Measurements from ENCODE around the gene PNPLA3.

The PNPLA3 gene

GRCh38 chr22:43980996-43981395 is 57.4 kb downstream of the PNPLA3 start:
- H3K4me1 Mint-ChIP-seq: no peaks in the 10 kb centered on the region
- H3K9me3 Mint-ChIP-seq: no peaks in the 10 kb centered on the region
- ATAC-seq: no peak
- no peak overlapping the region for H3K4me3 Mint-ChIP-seq
- no peaks in the 10 kb centered on the region for H3K27me3 Mint-ChIP-seq
- peaks cover 60% of the 10 kb centered on the region for H3K36me3 Mint-ChIP-seq
- H3K27ac Mint-ChIP-seq: no peak overlapping the region

- no peak for ATAC-seq
- Mint-ChIP-seq H3K9me3 (no peaks in the 10 kb centered on the region), H3K4me1 (no peaks in the 10 kb centered on the region), H3K27ac (no peak overlapping the region), H3K4me3 (no peak overlapping the region), H3K36me3 (peaks cover 65% of the 10 kb centered on the region), H3K27me3 (no peaks in the 10 kb centered on the region)
These were observed 60.2 kb downstream of the PNPLA3 start for GRCh38 chr22:43983808-43984207.

GRCh38 chr22:43985532-43985931 is 61.9 kb downstream of the PNPLA3 start:
- H3K4me1 Mint-ChIP-seq: no peaks in the 10 kb centered on the region
- no peaks in the 10 kb centered on the region for H3K9me3 Mint-ChIP-seq
- peaks cover 62% of the 10 kb centered on the region for H3K36me3 Mint-ChIP-seq
- H3K27ac Mint-ChIP-seq: no peak overlapping the region
- H3K4me3 Mint-ChIP-seq: no peak overlapping the region
- no peak for ATAC-seq
- H3K27me3 Mint-ChIP-seq: no peaks in the 10 kb centered on the region

- Mint-ChIP-seq H3K36me3 (peaks cover 77% of the 10 kb centered on the region), H3K27me3 (no peaks in the 10 kb centered on the region), H3K27ac (no peak overlapping the region), H3K4me3 (no peak overlapping the region), H3K9me3 (no peaks in the 10 kb centered on the region), H3K4me1 (peaks cover 8% of the 10 kb centered on the region)
- no peak for ATAC-seq
These were observed 64.7 kb downstream of the PNPLA3 start for GRCh38 chr22:43988116-43988820.

- Mint-ChIP-seq H3K4me1 (peaks cover 13% of the 10 kb centered on the region), H3K27me3 (no peaks in the 10 kb centered on the region), H3K4me3 (no peak overlapping the region), H3K9me3 (no peaks in the 10 kb centered on the region), H3K36me3 (peaks cover 76% of the 10 kb centered on the region), H3K27ac (no peak overlapping the region)
- ATAC-seq: no peak
These were observed 65.4 kb downstream of the PNPLA3 start for GRCh38 chr22:43988960-43989359.

- Mint-ChIP-seq H3K27ac (no peak overlapping the region), H3K4me3 (no peak overlapping the region), H3K27me3 (no peaks in the 10 kb centered on the region), H3K36me3 (peaks cover 77% of the 10 kb centered on the region), H3K9me3 (no peaks in the 10 kb centered on the region), H3K4me1 (peaks cover 23% of the 10 kb centered on the region)
- no peak for ATAC-seq
These were observed 66.4 kb downstream of the PNPLA3 start for GRCh38 chr22:43990044-43990443.

GRCh38 chr22:43991316-43992020 is 67.9 kb downstream of the PNPLA3 start:
- Mint-ChIP-seq H3K27ac (no peak overlapping the region), H3K4me1 (peaks cover 37% of the 10 kb centered on the region), H3K4me3 (no peak overlapping the region), H3K36me3 (peaks cover 75% of the 10 kb centered on the region), H3K9me3 (no peaks in the 10 kb centered on the region), H3K27me3 (no peaks in the 10 kb centered on the region)
- no peak for ATAC-seq

- no peak overlapping the region for H3K27ac Mint-ChIP-seq
- H3K4me1 Mint-ChIP-seq: peaks cover 47% of the 10 kb centered on the region
- H3K27me3 Mint-ChIP-seq: no peaks in the 10 kb centered on the region
- peaks cover 78% of the 10 kb centered on the region for H3K36me3 Mint-ChIP-seq
- ATAC-seq: no peak
- no peak overlapping the region for H3K4me3 Mint-ChIP-seq
- no peaks in the 10 kb centered on the region for H3K9me3 Mint-ChIP-seq
These were observed 68.8 kb downstream of the PNPLA3 start for GRCh38 chr22:43992331-43992821.

GRCh38 chr22:43993072-43993760 is 69.6 kb downstream of the PNPLA3 start:
- Mint-ChIP-seq H3K4me3 (no peak overlapping the region), H3K4me1 (peaks cover 49% of the 10 kb centered on the region), H3K27ac (peak overlapping the region; percentile 97), H3K27me3 (no peaks in the 10 kb centered on the region), H3K9me3 (no peaks in the 10 kb centered on the region), H3K36me3 (peaks cover 74% of the 10 kb centered on the region)
- ATAC-seq: peak; percentile 74

GRCh38 chr22:43994006-43994405 is 70.4 kb downstream of the PNPLA3 start:
- no peak overlapping the region for H3K4me3 Mint-ChIP-seq
- H3K4me1 Mint-ChIP-seq: peaks cover 54% of the 10 kb centered on the region
- H3K9me3 Mint-ChIP-seq: no peaks in the 10 kb centered on the region

GRCh38 chr22:43994416-43994815 is 70.8 kb downstream of the PNPLA3 start:
- ATAC-seq: no peak
- H3K27ac Mint-ChIP-seq: peak overlapping the region; percentile 97
- no peaks in the 10 kb centered on the region for H3K27me3 Mint-ChIP-seq
- H3K36me3 Mint-ChIP-seq: peaks cover 74% of the 10 kb centered on the region
- no peaks in the 10 kb centered on the region for H3K9me3 Mint-ChIP-seq
- H3K4me3 Mint-ChIP-seq: no peak overlapping the region
- peaks cover 58% of the 10 kb centered on the region for H3K4me1 Mint-ChIP-seq

More at GRCh38 chr22:43994006-43994405, 70.4 kb downstream of the PNPLA3 start:
- Mint-ChIP-seq H3K27ac (peak overlapping the region; percentile 97), H3K36me3 (peaks cover 74% of the 10 kb centered on the region), H3K27me3 (no peaks in the 10 kb centered on the region)
- ATAC-seq: no peak

- ATAC-seq: no peak
- Mint-ChIP-seq H3K4me3 (peak overlapping the region; percentile 89), H3K9me3 (no peaks in the 10 kb centered on the region), H3K27ac (peak overlapping the region; percentile 97), H3K4me1 (peaks cover 59% of the 10 kb centered on the region), H3K27me3 (no peaks in the 10 kb centered on the region), H3K36me3 (peaks cover 69% of the 10 kb centered on the region)
These were observed 71.6 kb downstream of the PNPLA3 start for GRCh38 chr22:43995057-43995685.

- H3K36me3 Mint-ChIP-seq: peaks cover 68% of the 10 kb centered on the region
These were observed 72.2 kb downstream of the PNPLA3 start for GRCh38 chr22:43995798-43996169.

GRCh38 chr22:43996170-43996980 is 72.8 kb downstream of the PNPLA3 start:
- Mint-ChIP-seq H3K4me3 (peak overlapping the region; percentile 89), H3K36me3 (peaks cover 65% of the 10 kb centered on the region), H3K27me3 (no peaks in the 10 kb centered on the region), H3K4me1 (peaks cover 59% of the 10 kb centered on the region), H3K9me3 (no peaks in the 10 kb centered on the region), H3K27ac (peak overlapping the region; percentile 97)
- peak; percentile 90 for ATAC-seq

More at GRCh38 chr22:43995798-43996169, 72.2 kb downstream of the PNPLA3 start:
- Mint-ChIP-seq H3K27me3 (no peaks in the 10 kb centered on the region), H3K4me1 (peaks cover 59% of the 10 kb centered on the region), H3K9me3 (no peaks in the 10 kb centered on the region), H3K4me3 (peak overlapping the region; percentile 89), H3K27ac (peak overlapping the region; percentile 97)
- ATAC-seq: peak; percentile 10

Measured in stimulated activated memory B cell treated with anti-CD40 and anti-IgM and Interleukin-4, amounts not matched to agents 10 μg/mL and 1 μg/mL and 100 μg/mL, for 72 hours (primary cell).